ENCODE measurements around the gene NCEH1.

NCEH1 gene

DNA sequence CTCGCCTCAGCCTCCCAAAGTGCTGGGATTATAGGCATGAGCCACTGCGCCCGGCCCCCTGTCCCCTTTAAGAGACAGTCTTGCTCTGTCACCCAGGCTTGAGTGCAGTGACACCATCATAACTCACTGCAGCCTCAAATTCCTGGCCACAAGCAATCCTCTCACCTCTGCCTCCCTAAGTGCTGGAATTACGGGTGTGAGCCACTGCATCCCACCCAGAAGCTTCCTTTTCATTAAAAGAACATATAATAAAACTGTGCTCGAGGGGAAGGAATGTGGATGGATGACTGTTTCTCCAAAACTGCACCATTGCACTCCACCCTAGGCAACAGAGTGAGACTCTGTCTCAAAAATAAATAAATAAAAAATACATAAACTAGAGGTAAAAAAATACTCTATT is 70.1 kb downstream of the NCEH1 start:
- no peak for DNase-seq

DNA sequence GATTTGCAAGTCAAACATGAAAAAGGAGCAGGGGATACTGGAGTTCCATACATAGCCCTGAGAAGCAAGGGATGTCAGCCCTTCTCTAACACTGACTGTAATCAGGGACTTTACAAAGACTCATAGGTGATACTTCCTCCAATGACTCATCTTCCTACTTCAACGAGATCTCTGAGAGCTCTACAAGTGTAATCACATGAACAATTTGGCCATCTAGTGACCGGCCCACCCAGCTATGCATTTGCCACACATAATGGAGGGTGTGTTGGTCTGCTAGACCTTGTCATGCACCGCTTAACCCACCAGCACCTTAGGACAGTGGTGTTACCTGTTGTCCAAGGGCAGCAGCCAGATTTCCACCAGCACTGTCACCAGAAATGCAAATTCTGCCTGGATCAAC is 75.3 kb downstream of the NCEH1 start:
- DNase-seq, result no peak

DNA sequence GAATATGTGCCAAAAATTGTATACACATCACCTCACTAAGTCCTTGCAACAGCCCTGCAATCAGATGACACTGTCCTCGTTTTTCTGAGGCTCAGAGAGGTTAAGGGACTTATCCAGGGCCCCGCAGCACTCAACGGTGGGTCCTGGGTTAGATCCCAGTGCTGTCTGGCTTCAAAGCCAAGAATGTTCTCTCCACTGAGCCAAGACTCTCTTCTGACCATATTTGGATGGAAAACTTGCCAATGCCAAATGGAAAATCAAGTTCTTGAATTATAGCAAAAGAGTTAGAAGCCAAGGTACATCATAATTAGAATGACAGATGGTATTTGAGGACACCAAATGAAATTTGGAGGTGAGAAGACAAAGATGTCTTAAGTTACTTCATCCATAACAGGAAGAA is 75.9 kb downstream of the NCEH1 start:
- no peak for DNase-seq

DNA sequence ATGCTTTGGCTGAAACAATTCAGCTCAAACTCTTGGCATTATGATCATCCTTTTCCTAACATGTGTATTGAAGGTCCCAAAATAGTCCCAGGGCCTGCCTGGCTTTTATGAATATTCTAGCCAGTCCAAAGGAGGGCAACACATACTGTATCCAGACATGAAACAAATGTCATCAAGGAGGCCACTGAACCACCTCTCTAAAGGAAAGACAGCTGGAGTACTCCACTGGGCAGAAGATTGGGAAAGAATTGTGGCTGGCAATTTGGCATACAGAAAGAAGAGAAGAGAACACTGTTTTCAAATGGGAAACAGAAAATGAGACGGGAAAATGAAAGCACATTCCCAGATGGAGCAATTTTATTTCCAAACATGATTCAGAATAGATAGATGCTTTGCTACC is 80.6 kb downstream of the NCEH1 start:
- no peak for DNase-seq

DNA sequence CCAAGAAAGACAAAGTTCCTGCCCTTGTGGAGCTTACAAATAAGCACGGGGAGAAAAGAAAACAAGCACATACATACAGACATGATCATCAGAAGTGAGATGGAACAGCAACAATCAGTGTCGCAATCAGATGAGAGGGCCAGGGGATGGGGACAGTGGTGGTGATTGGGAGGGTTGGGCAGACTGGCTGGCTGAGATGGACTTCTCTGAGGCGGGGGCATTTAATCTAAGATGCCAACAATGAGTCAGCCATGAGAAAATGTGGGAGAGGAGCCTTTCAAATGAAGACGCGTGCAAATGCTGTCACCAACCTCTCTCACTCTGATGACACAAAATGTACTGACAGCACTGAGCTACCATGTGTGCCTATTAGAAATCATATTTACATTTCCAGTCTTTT is 81.4 kb downstream of the NCEH1 start:
- no peak for DNase-seq

DNA sequence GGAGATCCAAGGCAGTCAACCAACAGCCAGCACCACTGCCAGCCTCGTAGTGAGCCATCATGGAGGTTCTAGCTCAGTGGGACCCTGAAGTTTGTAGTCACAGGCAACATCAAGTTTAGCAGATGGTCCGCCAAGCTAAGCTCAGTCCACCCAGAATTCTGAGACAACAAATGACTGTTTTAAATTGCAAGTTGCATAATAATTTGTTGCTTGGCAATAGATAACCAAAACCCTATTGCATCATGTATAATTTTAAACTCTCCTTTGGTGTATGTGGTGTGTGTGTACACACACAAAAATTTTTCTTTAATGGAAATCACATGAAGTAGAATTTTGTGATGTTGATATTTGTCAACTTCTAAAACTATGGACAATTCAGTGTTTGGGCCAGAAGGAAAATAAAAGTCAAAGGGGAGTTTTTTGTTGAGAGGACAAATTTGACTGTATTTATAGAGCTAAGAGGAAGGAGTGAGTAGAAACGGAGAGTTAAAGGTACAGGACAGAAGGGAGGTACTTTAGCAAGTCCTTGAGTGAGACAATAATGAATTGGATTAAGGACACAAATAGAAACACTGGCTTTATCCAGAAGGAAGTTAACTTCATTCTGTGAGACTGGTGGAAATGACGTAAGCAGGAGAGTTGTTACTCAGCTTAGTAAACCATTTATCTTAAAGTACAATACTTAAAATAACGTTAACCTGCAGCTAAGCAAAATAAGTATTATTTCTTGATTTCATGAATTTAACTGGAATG is 83.6 kb downstream of the NCEH1 start:
- DNase-seq, result no peak

DNA sequence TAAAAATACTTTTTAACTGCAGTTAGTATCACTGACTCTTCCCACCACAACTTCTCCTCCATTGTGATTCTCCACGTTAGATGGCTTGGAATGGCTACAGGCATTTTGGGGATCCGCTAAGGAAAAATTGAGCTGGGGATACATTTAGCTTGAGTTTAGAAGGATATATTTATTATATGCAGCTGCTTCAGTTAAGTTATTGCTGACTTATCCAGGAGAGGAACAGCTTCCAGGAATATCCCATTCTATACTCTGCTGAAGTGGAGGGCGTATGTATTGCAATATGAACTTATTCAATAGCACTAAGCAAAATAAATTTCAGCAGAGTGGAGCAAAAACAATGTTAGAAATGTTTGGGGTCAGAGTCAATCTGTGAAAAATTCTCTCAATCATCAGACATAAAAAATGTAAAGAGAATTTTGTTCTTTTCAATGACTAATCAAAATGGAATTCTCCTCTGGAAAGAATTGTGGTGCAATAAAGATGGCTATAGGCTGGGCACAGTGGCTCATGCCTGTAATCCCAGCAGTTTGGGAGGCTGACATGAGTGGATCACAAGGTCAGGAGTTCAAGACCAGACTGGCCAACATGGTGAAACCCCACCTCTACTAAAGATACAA is 84.7 kb downstream of the NCEH1 start:
- no peak for DNase-seq

DNA sequence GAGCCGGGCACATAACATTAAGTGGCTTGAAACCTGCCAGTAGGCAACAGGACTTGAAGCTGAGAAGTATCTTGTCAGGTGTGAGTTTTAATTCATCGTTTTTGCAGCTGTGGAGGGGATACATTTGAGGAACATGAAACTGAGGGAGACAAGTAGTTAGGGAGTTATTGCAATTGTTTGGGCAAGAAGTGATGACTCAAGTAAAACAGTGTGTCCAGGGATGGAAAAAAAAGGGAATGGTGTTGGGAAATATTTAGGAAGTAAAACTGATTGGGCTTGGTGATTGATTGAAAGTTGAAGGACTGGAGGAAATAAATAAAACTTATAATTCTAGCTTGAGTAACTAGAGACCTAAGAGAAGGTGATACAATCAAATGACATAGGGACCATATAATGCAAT is 85.5 kb downstream of the NCEH1 start:
- DNase-seq, result no peak

DNA sequence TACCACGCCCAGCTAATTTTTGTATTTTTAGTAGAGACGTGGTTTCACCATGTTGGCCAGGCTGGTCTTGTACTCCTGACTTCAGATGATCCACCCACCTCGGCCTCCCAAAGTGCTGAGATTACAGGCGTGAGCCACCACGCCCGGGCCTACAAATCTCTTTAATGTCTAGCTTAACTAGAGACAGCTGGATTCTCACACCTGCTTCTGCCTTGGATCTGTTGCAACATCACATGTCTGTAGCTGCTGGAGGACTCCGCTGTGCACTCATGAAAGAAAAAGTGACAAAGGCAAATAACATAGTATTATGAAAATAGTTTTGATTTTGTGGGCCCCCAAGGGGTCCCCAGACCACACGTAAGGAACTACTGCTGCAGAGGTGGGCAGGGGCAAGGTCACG is 85.9 kb downstream of the NCEH1 start:
- no peak for DNase-seq

DNA sequence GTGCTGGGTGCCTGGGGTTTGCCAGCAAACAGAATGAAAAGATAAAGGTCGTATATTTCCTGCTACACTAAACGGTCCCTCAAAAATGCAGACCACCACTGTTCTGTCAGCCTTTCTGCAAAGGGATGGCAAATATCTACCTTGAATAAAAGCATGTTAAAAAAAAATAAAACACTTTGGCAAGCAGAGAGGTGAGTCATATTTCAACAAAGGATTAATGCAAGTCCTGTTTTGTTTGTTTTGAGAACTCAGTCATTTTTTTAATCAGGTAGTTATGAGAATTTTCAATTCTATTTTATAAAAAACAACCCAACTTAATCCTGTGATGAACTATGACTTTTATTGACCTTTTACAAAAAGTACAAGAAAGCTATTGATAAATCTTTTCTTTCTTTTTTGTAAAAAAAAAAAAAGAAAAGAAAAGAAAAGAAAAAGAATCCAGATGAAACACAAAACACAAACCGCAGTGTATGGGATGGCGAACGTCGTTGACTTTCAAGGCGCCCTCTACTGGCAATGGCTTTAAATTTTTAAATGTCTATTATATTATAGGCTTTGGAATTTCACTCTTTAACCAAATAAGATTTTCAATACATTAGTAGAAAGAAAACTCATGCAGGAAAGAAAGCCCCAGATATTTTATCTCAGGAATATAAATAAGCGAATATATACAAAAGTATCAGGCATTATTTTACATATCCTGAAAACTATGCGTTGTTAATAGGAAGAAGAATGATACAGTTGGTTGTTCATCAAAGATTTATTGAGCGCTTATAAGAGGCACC is 87.8 kb downstream of the NCEH1 start:
- DNase-seq, result no peak

DNA sequence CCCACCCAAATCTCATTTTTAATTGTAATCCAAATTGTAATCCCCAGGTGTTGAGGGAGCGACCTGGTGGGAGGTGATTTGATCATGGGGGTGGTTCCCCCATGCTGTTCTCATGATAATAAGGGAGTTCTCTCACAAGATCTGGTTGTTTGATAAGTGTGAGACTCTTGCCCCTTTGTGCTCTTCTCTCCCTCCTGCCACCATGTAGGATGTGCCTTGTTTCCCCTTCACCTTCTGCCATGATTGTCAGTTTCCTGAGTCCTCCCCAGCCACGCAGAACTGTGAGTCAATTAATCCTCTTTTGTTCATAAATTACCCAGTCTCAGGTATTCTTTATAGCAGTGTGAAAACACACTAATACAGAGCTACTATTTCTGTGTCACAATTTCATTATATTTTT is 88.7 kb downstream of the NCEH1 start:
- no peak for DNase-seq

DNA sequence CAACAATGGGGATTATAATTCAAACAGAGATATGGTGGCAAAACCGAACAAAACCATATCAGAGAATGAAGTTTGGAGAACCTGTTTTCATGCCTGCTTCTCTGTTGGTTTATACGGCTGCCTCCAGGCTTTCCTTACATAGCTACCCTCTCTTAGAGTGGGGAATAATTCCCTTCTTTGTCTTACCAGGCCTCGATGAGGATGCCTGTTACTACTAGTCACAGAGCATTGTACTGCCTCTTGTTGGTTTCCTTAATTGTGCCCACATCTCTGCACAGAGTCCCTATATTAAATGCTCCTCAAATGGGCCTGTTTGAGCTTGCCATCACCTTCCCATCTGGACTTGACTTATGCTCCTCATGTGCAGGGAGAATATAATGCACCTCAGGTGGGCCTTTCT is 92.9 kb downstream of the NCEH1 start:
- DNase-seq, result no peak

DNA sequence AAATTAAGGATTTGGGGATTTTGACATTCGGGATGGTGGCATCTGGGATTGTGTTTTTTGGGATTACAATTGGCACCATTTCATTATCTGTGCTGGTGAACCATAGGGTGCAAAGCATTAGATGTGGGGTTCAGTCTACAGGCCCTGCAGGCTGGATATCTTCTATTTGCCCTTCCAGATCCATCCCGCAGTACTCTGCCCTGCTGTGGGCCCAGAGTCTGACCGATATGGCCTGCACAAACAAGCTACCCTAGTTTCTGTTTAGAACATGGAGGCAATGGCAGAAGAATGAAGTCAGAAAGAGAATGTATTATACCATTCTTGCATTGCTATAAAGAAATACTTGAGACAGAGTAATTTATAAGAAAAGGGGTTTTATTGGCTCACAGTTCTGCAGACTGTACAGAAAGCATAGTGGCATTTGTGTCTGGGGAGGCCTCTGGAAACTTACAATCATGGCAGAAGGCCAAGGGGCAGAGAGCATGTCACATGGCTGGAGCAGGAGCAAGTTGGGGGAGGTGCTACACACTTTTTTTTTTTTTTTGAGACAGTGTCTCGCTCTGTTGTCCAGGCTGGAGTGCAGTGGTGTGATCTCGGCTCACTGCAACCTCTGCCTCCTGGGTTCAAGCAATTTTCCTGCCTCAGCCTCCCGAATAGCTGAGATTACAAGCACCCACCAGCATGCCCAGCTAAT is 93.7 kb downstream of the NCEH1 start:
- no peak for DNase-seq

DNA sequence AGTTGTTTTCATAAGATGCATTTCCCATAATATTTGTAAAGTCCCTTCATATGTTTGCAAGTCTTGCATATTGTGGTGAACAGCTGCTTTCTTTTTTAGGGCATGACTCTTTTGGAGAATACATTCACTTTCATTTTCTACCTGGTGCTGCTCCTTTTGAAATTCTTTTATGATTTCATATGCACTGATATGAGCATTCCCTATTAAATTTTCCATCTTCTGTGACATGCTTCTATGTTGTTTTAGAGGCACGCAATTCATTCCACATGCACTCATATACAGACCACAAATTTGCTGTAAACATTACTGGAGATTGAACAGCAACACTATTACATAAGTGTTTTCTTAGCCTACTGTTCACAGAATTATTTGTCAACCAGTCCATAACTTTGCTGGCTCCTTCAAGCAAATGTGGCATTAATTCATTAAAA is 94.8 kb downstream of the NCEH1 start:
- DNase-seq, result no peak

DNA sequence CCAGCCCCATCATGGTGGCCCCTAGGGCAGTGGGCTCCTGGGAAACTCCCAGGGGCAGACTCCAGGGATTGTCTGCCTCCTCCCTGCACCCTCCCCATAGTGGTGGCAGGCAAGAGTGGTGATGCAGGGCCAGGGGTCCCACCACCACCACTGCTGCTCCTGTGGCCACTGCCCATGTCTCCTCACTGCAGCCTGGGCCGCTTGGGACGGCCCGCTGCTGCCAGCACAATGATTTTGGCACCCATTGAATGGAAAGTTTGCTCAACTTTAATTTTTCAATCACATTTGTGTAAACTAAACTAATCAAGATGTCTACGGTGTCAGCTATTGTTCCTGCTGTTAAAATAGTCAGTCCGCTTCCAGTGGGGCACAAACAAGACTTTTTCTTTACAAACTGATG is 95.6 kb downstream of the NCEH1 start:
- no peak for DNase-seq

DNA sequence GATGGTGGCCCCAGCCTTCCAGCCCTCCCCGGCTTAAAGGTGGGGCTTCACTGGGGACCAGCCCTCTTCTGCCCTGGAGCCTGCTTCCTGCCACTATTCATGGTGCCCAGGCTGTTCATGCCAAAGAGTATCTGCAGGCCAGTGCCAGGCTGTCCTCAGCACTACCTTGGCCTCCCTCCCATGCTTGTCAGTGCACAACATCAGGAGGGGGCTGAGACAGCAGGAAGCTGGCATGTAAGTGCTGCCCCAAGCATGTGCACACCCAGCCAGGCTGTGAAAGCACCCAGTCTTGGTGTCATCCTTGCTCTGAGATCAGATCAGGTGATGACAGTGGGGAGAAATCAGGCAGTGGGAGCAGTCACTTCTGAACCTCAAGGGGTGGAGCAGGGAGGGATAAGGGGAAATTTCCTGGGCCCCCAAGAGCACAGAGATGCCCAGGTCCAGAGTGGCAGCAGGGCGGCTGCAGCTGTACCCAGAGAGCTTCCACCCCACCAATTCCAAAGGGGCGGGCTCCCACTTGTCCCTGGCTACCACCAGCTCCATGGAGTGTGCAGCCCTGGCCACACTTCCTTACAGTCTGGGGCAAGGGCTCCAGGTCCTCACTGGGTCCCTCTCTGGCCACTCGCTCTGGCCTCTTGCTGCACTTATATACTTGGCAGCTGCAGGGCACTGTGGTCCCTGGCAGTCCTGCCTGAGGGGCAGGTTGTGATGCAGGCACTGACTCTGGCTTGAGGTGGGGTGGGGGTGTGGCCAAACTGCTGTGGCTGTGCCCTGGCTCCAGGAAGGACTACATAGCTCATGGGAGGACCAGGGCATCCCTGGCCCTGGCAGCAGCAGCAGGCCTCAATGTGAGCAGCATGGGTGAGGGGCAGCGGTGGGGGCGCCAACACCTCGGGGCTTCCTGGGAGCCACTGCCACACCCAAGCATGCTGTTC is 96.3 kb downstream of the NCEH1 start:
- no peak for DNase-seq

DNA sequence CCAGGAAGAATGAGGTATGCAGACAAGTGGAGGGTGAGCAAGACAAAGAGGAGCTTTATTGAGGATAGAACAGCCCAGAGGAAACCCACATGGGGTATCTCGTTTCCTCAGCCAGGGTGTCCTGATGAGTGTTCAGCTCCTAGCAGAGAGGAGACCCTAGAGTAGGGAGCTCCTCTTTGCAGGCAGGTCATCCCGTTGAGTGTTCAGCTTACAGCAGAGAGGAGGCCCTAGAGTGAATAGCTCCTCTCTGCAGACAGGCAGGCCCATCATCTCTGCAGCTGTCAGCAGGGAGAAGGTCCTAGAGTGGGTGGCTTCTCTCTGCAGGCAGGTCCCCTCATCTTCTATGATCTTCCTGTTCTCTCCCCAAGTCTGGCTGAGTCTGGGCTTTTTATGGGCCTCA is 97.0 kb downstream of the NCEH1 start:
- DNase-seq, result no peak

DNA sequence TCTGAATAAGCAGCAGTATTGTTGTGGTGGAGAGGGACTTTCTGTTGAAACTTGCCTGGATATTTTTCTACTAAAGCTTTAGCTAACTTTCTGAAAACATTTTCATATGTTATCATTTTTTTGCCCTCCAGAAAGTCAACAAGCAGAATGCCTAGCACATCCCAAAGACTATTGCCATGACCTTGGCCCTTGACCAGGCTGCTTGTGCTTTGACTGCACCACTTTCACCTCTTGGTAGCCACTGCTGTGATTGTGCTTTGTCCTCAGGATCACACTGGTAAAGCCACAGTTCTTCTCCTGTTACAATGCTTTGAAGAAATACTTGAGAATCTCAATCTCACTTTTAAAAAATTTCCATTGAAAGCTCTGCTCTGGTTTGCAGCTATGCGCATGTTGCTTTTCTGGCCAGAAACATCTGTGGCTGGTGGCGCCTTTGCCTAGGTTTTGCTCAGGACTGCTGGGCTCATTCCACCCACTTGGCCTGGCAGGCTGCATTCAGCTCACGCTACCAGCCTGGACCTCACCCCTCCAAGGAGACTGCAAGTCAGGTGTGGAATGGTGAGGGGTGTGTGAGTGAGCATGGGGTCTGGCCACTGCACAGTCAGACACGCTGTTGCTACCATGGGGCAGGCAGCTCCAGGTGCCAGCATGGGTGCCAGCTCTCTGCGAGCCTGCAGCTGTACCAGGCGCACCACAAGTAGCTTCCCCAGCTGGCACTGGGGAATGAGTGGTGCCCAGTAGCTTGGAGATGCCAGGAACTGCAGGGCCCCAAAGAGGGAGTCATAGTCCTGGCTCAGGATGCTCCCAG is 97.8 kb downstream of the NCEH1 start:
- no peak for DNase-seq

DNA sequence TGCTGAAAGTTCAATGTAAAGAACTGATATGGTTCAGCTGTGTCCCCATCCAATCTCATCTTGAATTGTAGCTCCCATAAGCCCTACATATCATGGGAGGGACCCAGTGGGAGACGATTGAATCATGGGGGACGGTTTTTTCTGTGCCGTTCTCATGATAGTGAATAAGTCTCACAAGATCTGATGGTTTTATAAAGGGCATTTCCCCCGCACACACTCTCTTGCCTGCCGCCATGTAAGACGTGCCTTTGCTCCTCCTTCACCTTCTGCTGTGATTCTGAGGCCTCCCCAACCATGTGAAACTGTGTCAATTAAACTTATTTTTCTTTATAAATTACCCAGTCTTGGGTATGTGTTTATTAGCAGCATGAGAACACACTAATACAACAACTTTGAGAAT is 101.1 kb downstream of the NCEH1 start:
- DNase-seq, result no peak

DNA sequence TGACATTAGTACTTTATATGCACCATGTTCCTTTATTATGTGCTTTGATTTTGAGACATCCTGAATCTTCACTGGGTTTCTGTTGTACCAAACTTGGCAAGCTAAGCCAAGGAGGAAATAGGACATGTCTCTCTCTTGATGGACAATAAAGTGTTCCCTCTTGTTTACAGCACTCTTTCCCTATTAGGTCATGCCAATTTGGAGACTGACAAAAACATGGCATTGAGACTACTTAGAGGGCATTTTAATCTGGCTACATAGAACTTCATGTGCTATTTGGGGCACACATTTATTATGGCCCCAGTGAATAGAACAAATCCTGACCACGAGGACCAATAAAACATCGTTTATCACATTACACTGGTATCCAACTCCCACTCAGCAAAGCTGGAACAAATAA is 102.3 kb downstream of the NCEH1 start:
- no peak for DNase-seq

DNA sequence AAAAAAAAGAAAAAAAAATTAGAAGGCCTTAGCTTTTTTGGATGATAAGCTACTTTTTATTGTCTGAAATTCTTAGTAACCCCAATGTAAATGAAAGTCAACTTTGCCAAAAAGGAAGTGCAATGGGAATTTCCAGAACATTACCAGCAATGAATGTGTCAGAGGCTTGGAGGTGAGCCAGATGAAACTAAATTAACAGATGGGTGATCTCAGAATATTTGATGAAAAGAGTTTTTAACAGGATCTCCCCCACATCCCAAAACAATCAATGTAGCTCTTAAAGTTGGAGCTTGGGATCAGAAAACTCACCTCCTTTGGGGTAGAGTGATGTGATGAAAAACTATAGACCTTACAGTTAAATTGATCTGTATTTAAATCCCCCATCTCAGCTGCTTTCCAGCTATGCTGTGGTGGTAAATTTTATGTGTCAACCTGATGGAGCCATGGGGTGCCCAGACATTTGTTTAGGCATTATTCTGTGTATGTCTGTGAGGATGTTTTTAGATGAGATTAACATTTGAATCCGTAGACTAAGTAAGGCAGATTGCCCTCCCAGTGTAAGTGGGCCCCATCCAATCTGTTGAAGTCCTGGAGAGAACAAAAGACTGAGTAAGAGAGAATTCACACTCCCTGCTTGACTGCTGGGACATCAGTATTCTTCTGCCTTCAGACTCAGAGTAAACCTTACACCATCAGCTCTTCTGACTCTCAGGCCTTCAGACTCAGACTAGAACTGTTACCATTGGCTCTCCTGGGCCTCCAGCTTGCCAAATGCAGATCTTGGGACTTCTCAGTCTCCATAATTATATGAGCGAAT is 103.4 kb downstream of the NCEH1 start:
- no peak for DNase-seq
